Heart right ventricle (tissue), 16 donors: ENCODE data around the gene UXT. TPM values are rescaled to one million over a fixed set of nuclear protein-coding genes. Genes with fewer than 3 reads are reported as not detected.

Experiments
- ATAC-seq, 8 donors: fragments of 200-7000 bp; cut with Tn5 transposase; one replicate each; pipeline ENCODE4 v1.9.1; 2020; ENCODE audit warnings: mild to moderate bottlenecking in 8 of 8, moderate library complexity in 8 of 8, moderate number of reproducible peaks in 1 of 8
- DNase-seq, 2 donors: peaks; one replicate each; pipeline ENCODE4 v3.0.0-alpha.2; 2020
- H3K27ac ChIP-seq, 10 donors: fragments of 200-600 bp; sonication (generic) in 2 of 10; one replicate each; pipeline versions ENCODE4 v1.5.0 to v1.8.0; 2020 to 2022; ENCODE audit warnings: mild to moderate bottlenecking in 3 of 10
- H3K27me3 ChIP-seq, 7 donors: fragments of 200-600 bp; one replicate each; pipeline ENCODE4 v1.8.0; 2021 to 2022; ENCODE audit warnings: mild to moderate bottlenecking in 2 of 7
- H3K36me3 ChIP-seq, 9 donors: fragments of 200-600 bp; sonication (generic) in 1 of 9; one replicate each; pipeline versions ENCODE4 v1.5.0 to v1.8.0; 2020 to 2022; ENCODE audit warnings: mild to moderate bottlenecking in 2 of 9
- H3K4me1 ChIP-seq, 9 donors: fragments of 200-600 bp; sonication (generic) in 1 of 9; one replicate each; pipeline versions ENCODE4 v1.5.0 to v1.8.0; 2020 to 2022; ENCODE audit warnings: mild to moderate bottlenecking in 4 of 9
- H3K4me3 ChIP-seq, 10 donors: fragments of 200-600 bp; sonication (generic) in 2 of 10; one replicate each; pipeline versions ENCODE4 v1.5.0 to v1.8.0; 2020 to 2022; ENCODE audit warnings: mild to moderate bottlenecking in 7 of 10, moderate library complexity in 2 of 10
- H3K9me3 ChIP-seq, 11 donors: fragments of 200-600 bp in 10 of 11; sonication (generic) in 2 of 11; one replicate each; pipeline versions ENCODE4 v1.5.0 to v1.8.0; 2013 to 2022; ENCODE audit warnings: mild to moderate bottlenecking in 2 of 11, control low read depth in 1 of 11, moderate library complexity in 1 of 11
- WGBS, 2 donors: extraction: QIAGEN DNeasy Blood & Tissue Kit; methylation state at CpG; one replicate each; pipeline ENCODE4 v1.1.7; 2013; ENCODE audit warnings: inconsistent platforms in 1 of 2; 5-methylcytosine and 5-hydroxymethylcytosine counted together
- intact Hi-C, 10 donors: fragments of 100-400 bp; cut with DNase I; formaldehyde crosslinking; loops; one replicate each; pipeline versions ENCODE4 v1.11.1 to v1.14.2; 2022
- polyA plus RNA-seq, 2 donors: library from polyadenylated mRNA; stranded (reverse); fragments of 200-250 nt; gene quantifications; one replicate each; pipeline ENCODE4 v1.2.3, GENCODE V29; 2013
- total RNA-seq, 10 donors: library from RNA; stranded (reverse); fragmentation: NEBNext Ultra II Directional in 3 of 10; extraction: Animal tissue kit (Norgen Biotek cat#: 25700) in 3 of 10; gene quantifications; one replicate each; pipeline versions ENCODE4 v1.2.1 to v1.2.4, GENCODE V29; 2021 to 2023
- TF ChIP-seq, protein P1 (sequence below), 9 donors: fragments of 200-600 bp; sonication (generic) in 2 of 9; IDR thresholded peaks; one replicate each; pipeline versions ENCODE4 v1.5.0 to v1.8.0; 2021 to 2022; ENCODE audit warnings: antibody characterized with exemption in 9 of 9, mild to moderate bottlenecking in 5 of 9, moderate library complexity in 1 of 9
- donor health status: Arrhythmogenic right ventricular cardiomyopathy.
- donor health status: ischemic (EF 13 %, LVEDD 7.1; RV severe dilation, severe dysfunction).
- donor health status: healthy with polysubstance abuse.
- donor health status: DM: no; HTN: yes; CAD: no.
- donor health status: DM: no; HTN: no; CAD: no.
- donor health status: ischemic (EF 25% LVEDD 6.9; RV normal size, moderate dysfunction).
- donor health status: ischemic (EF 25% LVEDD 5.7; RV mildly dilated, moderate dysfunction).
- donor health status: healthy.
- donor health status: DM: yes; HTN: yes; CAD: no.
- donor health status: Ischemic cardiomyopathy.
- donor health status: ischemic (EF 35%, LVEDD 5.7; RV mildly dilated, moderate dysfunction).
- donor health status: nonischemic (EF 11% LVEDD 7.7; RV severe dilation, severe dysfunction).
- donor health status: DM: yes; HTN: yes; CAD: no.
- donor health status: PGD.
- donor health status: ischemic (EF 29% LVEDD 5.4; RV normal size, mild dysfunction).
- donor health status: nonischemic (EF 23%, LVEDD 6.1; RV moderate dilation, normal function).

Gene UXT
- total and polyA plus RNA-seq, 12 donors = 84.1 to 242 (median 92.1) TPM

DNA sequence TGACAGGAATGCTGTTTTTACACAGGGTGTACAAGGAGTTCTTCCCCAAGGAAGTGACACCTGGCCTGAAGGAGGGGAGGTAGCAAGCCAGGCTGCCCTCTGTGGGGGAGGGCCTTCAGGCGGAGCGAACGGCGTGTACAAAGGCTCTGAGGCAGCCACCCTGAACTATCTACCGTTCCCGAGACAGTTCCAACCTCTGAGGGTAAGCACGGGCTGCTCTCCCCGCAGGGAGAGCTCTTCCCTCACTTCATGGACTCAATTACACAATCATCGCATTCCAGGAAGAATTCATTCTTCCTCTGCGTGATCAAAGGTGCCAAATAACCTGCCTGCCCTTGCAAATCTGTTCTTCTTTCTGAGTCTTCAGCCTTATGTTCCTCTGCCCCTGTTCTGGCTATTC is 13.4 kb downstream of the UXT start:
- Histone ChIP-seq H3K27me3 (no peaks in the 10 kb centered on the region), H3K4me1 (peaks cover 0 to 32% (median 10%) of the 10 kb centered on the region in 9 donors), H3K36me3 (peaks cover 0 to 18% (median 3%) of the 10 kb centered on the region in 9 donors), H3K27ac (no peak overlapping the region), H3K9me3 (no peaks in the 10 kb centered on the region), H3K4me3 (no peak overlapping the region)
- intact Hi-C loops = loop anchor here in 7 of 10 donors (2.0 to 10.0 kb wide), 5 partner anchors 71 to 379 kb away; partner anchors contain the start of gene ARAF (in 5 of the 7)
- DNase-seq (no peak), ATAC-seq (no peak)
- WGBS, 2 donors = 81% methylated on average over 10 of the region's 10 CpGs
- TF ChIP-seq, protein P1, sequence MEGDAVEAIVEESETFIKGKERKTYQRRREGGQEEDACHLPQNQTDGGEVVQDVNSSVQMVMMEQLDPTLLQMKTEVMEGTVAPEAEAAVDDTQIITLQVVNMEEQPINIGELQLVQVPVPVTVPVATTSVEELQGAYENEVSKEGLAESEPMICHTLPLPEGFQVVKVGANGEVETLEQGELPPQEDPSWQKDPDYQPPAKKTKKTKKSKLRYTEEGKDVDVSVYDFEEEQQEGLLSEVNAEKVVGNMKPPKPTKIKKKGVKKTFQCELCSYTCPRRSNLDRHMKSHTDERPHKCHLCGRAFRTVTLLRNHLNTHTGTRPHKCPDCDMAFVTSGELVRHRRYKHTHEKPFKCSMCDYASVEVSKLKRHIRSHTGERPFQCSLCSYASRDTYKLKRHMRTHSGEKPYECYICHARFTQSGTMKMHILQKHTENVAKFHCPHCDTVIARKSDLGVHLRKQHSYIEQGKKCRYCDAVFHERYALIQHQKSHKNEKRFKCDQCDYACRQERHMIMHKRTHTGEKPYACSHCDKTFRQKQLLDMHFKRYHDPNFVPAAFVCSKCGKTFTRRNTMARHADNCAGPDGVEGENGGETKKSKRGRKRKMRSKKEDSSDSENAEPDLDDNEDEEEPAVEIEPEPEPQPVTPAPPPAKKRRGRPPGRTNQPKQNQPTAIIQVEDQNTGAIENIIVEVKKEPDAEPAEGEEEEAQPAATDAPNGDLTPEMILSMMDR (IDR thresholded peaks at IDR 0.05) = no peak

DNA sequence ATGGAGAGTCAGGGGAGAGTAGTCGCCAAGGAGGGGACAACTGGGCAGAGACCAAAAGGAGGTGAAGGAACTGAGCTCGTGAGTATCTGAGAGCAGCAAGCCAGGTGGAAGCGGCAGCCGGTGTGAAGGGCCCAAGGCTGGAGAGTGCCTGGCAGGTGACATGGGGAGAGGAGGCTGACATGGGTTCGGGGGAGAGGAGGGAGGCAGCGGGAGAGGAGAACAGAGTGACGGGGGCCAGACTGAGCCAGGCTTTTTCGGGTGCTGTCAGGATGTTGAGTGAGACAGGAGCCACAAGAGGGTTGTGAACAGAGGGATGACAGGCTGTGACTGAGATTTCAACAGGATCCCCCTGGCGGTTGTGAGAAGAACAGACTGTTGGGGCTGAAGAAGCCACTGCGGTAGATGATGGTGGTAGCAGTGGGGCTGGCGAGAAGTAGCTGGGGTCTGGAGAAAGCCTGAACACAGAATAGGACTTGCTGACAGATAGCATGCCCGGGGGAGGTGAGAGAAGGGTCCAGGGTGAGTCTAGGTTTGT is 14.4 kb downstream of the UXT start:
- Histone ChIP-seq H3K36me3 (peaks cover 0 to 27% (median 3%) of the 10 kb centered on the region in 9 donors), H3K27me3 (no peaks in the 10 kb centered on the region), H3K4me3 (no peak overlapping the region), H3K4me1 (peaks cover 0 to 32% (median 10%) of the 10 kb centered on the region in 9 donors), H3K27ac (peak overlapping the region in 1 of 10 donors; percentile 22), H3K9me3 (peaks cover 0 to 4% (median 0%) of the 10 kb centered on the region in 11 donors)
- ATAC-seq (peak; percentile 42 to 88 (median 75)), DNase-seq (no peak)
- intact Hi-C loops = loop anchor here in 9 of 10 donors (2.0 to 10.0 kb wide), 6 partner anchors 70 to 380 kb away; partner anchors contain the start of gene ARAF (in 6 of the 9)
- TF ChIP-seq, protein P1 (IDR thresholded peaks at IDR 0.05) = peak in 7 of 9 donors; percentile 29 to 51 (median 40)
- 41 to 56% methylated on average over 11 to 12 of the region's 12 CpGs for WGBS, 2 donors

DNA sequence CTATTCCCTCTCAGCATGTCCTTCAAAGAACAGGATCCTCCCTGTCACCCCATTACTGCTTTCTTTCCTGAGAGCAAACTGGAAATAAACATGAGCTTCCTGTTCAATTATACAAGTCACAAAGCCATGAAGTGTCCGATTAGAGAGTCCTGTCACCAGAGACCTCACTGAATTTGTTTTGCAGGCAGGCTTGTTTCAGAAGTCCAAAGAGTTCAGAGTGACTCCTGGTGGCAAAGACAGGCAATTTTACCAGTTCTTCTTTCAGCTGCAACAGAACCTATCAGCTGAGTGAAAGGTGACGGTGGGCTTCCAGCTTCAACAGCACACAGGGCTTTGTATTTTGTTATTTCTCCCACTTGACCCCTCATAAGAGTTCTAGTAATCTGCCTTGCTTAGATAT is 15.1 kb downstream of the UXT start:
- 3 to 6% methylated on average over 2 of the region's 2 CpGs for WGBS, 2 donors
- Histone ChIP-seq H3K27ac (peak overlapping the region in 4 of 10 donors; percentile 19 to 53 (median 36)), H3K27me3 (no peaks in the 10 kb centered on the region), H3K36me3 (peaks cover 0 to 34% (median 3%) of the 10 kb centered on the region in 9 donors), H3K4me1 (peaks cover 0 to 25% (median 8%) of the 10 kb centered on the region in 9 donors), H3K4me3 (no peak overlapping the region), H3K9me3 (peaks cover 0 to 7% (median 0%) of the 10 kb centered on the region in 11 donors)
- intact Hi-C loops = loop anchor here in 8 of 10 donors (2.0 to 10.0 kb wide), 6 partner anchors 69 to 381 kb away; partner anchors contain the start of gene ARAF (in 5 of the 8)
- DNase-seq (no peak), ATAC-seq (peak in 6 of 8 donors; percentile 39 to 83 (median 74))
- TF ChIP-seq, protein P1 (IDR thresholded peaks at IDR 0.05) = peak in 7 of 9 donors; percentile 24 to 51 (median 40)

DNA sequence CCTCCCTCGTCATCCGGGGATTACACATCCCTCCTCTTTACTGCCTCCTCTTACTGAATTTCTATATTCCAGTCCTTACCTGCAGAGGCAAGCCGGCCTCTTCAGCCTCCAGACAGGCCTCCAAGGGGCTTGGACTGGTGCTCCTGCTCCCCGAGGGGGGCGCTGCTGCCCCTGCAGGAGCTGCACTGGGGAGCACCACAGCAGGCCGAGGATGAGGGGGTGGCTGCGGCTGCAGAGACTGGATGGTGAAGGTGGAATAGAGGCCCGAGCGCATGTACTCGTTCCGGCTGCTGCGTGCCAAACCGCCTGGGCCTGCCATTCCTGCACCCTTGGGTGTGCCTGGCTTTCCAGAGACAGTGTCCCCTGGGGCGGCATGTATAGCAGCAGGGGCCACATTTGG is 20.2 kb downstream of the UXT start:
- ATAC-seq = no peak
- WGBS, 2 donors = 94 to 95% methylated on average over 14 of the region's 14 CpGs
- H3K4me1 ChIP-seq = peaks cover 0 to 6% (median 4%) of the 10 kb centered on the region in 9 donors
- no peak overlapping the region for H3K4me3 ChIP-seq
- peaks cover 0 to 7% (median 0%) of the 10 kb centered on the region in 11 donors for H3K9me3 ChIP-seq
- peaks cover 0 to 74% (median 3%) of the 10 kb centered on the region in 9 donors for H3K36me3 ChIP-seq
- TF ChIP-seq, protein P1 (IDR thresholded peaks at IDR 0.05) = no peak
- no peak for DNase-seq
- H3K27ac ChIP-seq = no peak overlapping the region
- intact Hi-C loops = loop anchor here in 1 of 10 donors (5.0 kb wide), 1 partner anchor 77 kb away; the partner anchor contains the start of gene ARAF
- no peaks in the 10 kb centered on the region for H3K27me3 ChIP-seq
